GM12891 (cell line): Measurements from ENCODE around the gene DOCK6.

Experiments used
- POLR2A ChIP-seq: IDR thresholded peaks from 2 replicates; pipeline ENCODE4 v1.6.1; 2011; ENCODE audit warnings: low read depth, low read length, control low read depth
- POLR2AphosphoS5 ChIP-seq: IDR thresholded peaks from 2 replicates; pipeline ENCODE4 v1.6.1; 2011; ENCODE audit warnings: low read depth, low read length, control low read depth

- no peak for TF ChIP-seq POLR2AphosphoS5
- no peak for TF ChIP-seq POLR2A
These were observed 51.7 kb downstream of the DOCK6 start for GRCh38 chr19:11210656-11210928.
